Esophagus muscularis mucosa (tissue), 4 donors: ENCODE data around the gene CDK14. TPM values are rescaled to one million over a fixed set of nuclear protein-coding genes. Genes with fewer than 3 reads are reported as not detected.

Source experiments
- DNase-seq: peaks from one replicate; pipeline ENCODE4 v3.0.0-alpha.2; 2017; ENCODE audit errors: extremely low spot score
- H3K27ac ChIP-seq, 4 donors: fragments of 200-600 bp; sonication (generic); replicated peaks in 1 of 4; 1 replicate in 3 of 4; 2 replicates in 1 of 4; pipeline ENCODE4 v1.5.1; 2016 to 2019; ENCODE audit warnings: mild to moderate bottlenecking in 1 of 4
- H3K27me3 ChIP-seq, 4 donors: fragments of 200-600 bp; sonication (generic); one replicate each; pipeline versions ENCODE4 v1.5.1 to v1.6.0; 2016 to 2019
- H3K36me3 ChIP-seq, 4 donors: fragments of 200-600 bp; sonication (generic); one replicate each; pipeline ENCODE4 v1.5.1; 2016 to 2019
- H3K4me1 ChIP-seq, 4 donors: fragments of 200-600 bp; sonication (generic); one replicate each; pipeline ENCODE4 v1.5.1; 2016 to 2019
- H3K4me3 ChIP-seq, 4 donors: fragments of 200-600 bp; sonication (generic); 1 replicate in 2 of 4; 2 replicates in 2 of 4; pipeline ENCODE4 v1.5.1; 2016 to 2019; ENCODE audit warnings: mild to moderate bottlenecking in 4 of 4, moderate library complexity in 1 of 4
- H3K9me3 ChIP-seq, 4 donors: fragments of 200-600 bp; sonication (generic); 1 replicate in 3 of 4; 2 replicates in 1 of 4; pipeline ENCODE4 v1.5.1; 2016 to 2019
- CTCF ChIP-seq, 3 experiments: fragments of 200-600 bp in 2 of 3; fragments of 450-650 bp in 1 of 3; sonication (generic) in 2 of 3; IDR thresholded peaks; one replicate each; pipeline ENCODE4 v1.5.1; 2017 to 2019; ENCODE audit warnings: antibody characterized with exemption in 3 of 3, mild to moderate bottlenecking in 2 of 3, moderate library complexity in 1 of 3
- EP300 ChIP-seq: sonication (generic); formaldehyde crosslinking; IDR thresholded peaks from one replicate; pipeline ENCODE4 v1.6.1; 2017; ENCODE audit warnings: antibody characterized with exemption
- POLR2A ChIP-seq: fragments of 450-650 bp; IDR thresholded peaks from one replicate; pipeline ENCODE4 v1.6.1; 2017; ENCODE audit warnings: antibody characterized with exemption, moderate library complexity, mild to moderate bottlenecking, low read depth
- POLR2AphosphoS5 ChIP-seq, 2 donors: sonication (generic); formaldehyde crosslinking; IDR thresholded peaks; one replicate each; pipeline ENCODE4 v1.6.1; 2017; ENCODE audit warnings: antibody characterized with exemption in 2 of 2
- WGBS: methylation state at CpG from one replicate; pipeline ENCODE4 v1.1.5; 2018; 5-methylcytosine and 5-hydroxymethylcytosine counted together
- intact Hi-C: fragments of 100-400 bp; cut with DNase I; formaldehyde crosslinking; loops from one replicate; pipeline ENCODE4 v1.15.1; 2023
- total RNA-seq, 4 donors: library from RNA; depleted of rRNA; stranded (reverse); fragments of >200 nt; gene quantifications; one replicate each; pipeline versions ENCODE4 v1.1.0 to v1.2.1, GENCODE V29; 2016

Gene CDK14
- total RNA-seq, 4 donors from 2014 or later: 9.6 to 17.7 (median 14.3) TPM

GRCh38 chr7:90961037-90961725, 365.1 kb downstream of the CDK14 start:
- H3K27ac ChIP-seq: no peak overlapping the region

GRCh38 chr7:90965211-90965610, 369.1 kb downstream of the CDK14 start:
- WGBS: 93% methylated on average over 2 of the region's 2 CpGs

More at GRCh38 chr7:90961037-90961725, 365.1 kb downstream of the CDK14 start:
- DNase-seq: no peak
- intact Hi-C loops: no loop called here
- peaks cover 7 to 13% (median 7%) of the 10 kb centered on the region in 4 donors for H3K4me1 ChIP-seq
- WGBS: 96% methylated on average over 1 of the region's 1 CpG
- no peaks in the 10 kb centered on the region for H3K36me3 ChIP-seq
- no peaks in the 10 kb centered on the region for H3K27me3 ChIP-seq
- H3K4me3 ChIP-seq: no peak overlapping the region
- TF ChIP-seq POLR2A: no peak
- TF ChIP-seq EP300: no peak
- TF ChIP-seq POLR2AphosphoS5 (IDR thresholded peaks at IDR 0.05): no peak
- TF ChIP-seq CTCF (IDR thresholded peaks at IDR 0.05): no peak
- H3K9me3 ChIP-seq: no peaks in the 10 kb centered on the region

GRCh38 chr7:90966346-90966745, 370.2 kb downstream of the CDK14 start:
- H3K9me3 ChIP-seq: no peaks in the 10 kb centered on the region
- H3K4me1 ChIP-seq: no peaks in the 10 kb centered on the region
- intact Hi-C loops: no loop called here
- H3K36me3 ChIP-seq: no peaks in the 10 kb centered on the region
- no peak for DNase-seq
- H3K27me3 ChIP-seq: no peaks in the 10 kb centered on the region
- TF ChIP-seq CTCF (IDR thresholded peaks at IDR 0.05): no peak
- no peak for TF ChIP-seq POLR2A
- TF ChIP-seq EP300: no peak
- TF ChIP-seq POLR2AphosphoS5 (IDR thresholded peaks at IDR 0.05): no peak
- no peak overlapping the region for H3K27ac ChIP-seq
- H3K4me3 ChIP-seq: no peak overlapping the region
- 67% methylated on average over 1 of the region's 1 CpG for WGBS

More at GRCh38 chr7:90965211-90965610, 369.1 kb downstream of the CDK14 start:
- H3K4me1 ChIP-seq: no peaks in the 10 kb centered on the region
- no peaks in the 10 kb centered on the region for H3K9me3 ChIP-seq
- H3K4me3 ChIP-seq: no peak overlapping the region
- H3K27ac ChIP-seq: no peak overlapping the region
- DNase-seq: no peak
- TF ChIP-seq POLR2AphosphoS5 (IDR thresholded peaks at IDR 0.05) (no peak), POLR2A (no peak), EP300 (no peak), CTCF (IDR thresholded peaks at IDR 0.05) (no peak)
- H3K36me3 ChIP-seq: no peaks in the 10 kb centered on the region
- intact Hi-C loops: no loop called here
- no peaks in the 10 kb centered on the region for H3K27me3 ChIP-seq

GRCh38 chr7:90968871-90969270, 372.8 kb downstream of the CDK14 start:
- no peaks in the 10 kb centered on the region for H3K27me3 ChIP-seq
- 92% methylated on average over 4 of the region's 4 CpGs for WGBS

More at GRCh38 chr7:90968871-90969270, 372.8 kb downstream of the CDK14 start:
- no peaks in the 10 kb centered on the region for H3K9me3 ChIP-seq
- DNase-seq: no peak
- no peak for TF ChIP-seq CTCF (IDR thresholded peaks at IDR 0.05)
- TF ChIP-seq EP300: no peak
- no peak for TF ChIP-seq POLR2AphosphoS5 (IDR thresholded peaks at IDR 0.05)
- H3K27ac ChIP-seq: no peak overlapping the region
- H3K4me1 ChIP-seq: no peaks in the 10 kb centered on the region
- intact Hi-C loops: no loop called here
- H3K36me3 ChIP-seq: no peaks in the 10 kb centered on the region
- no peak overlapping the region for H3K4me3 ChIP-seq
